Measurements from ENCODE around the gene PLEKHM2.

- no peak for TF ChIP-seq GATA2 (IDR thresholded peaks at IDR 0.05; ENCODE audit: low read depth, low read length)
- no peak for TF ChIP-seq GATA3 (IDR thresholded peaks at IDR 0.05; ENCODE audit: low read depth, low read length)
Observed at GRCh38 chr1:15684468-15685291, 560 bp downstream of the PLEKHM2 start.

Measured in SH-SY5Y (cell line).